ENCODE data around the gene RGS17.
"Not testable (repeated sequence)": the region's sequence is repeated elsewhere in the genome, so short reads cannot be mapped to it uniquely, and the experiment has no call there.

The RGS17 gene

DNA sequence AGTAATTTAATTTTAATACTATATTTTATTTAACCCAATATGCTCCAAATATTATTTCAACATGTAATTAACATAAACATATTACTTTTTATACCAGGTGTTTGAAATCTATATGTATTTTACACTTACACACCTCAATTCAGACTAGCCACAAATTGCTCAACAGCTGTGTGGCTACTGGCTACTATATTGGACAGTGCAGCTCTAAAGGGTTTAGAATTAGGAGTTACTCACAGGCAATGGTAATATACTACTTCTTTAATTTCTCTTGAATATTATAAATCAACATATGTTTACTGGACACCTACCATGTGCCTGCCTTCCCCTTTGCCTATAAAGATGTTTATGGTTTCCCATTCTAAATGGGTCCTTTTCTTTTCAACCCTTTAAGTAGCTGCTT lies 130.8 kb downstream of the RGS17 start (continued):
- TF ChIP-seq, protein P1, sequence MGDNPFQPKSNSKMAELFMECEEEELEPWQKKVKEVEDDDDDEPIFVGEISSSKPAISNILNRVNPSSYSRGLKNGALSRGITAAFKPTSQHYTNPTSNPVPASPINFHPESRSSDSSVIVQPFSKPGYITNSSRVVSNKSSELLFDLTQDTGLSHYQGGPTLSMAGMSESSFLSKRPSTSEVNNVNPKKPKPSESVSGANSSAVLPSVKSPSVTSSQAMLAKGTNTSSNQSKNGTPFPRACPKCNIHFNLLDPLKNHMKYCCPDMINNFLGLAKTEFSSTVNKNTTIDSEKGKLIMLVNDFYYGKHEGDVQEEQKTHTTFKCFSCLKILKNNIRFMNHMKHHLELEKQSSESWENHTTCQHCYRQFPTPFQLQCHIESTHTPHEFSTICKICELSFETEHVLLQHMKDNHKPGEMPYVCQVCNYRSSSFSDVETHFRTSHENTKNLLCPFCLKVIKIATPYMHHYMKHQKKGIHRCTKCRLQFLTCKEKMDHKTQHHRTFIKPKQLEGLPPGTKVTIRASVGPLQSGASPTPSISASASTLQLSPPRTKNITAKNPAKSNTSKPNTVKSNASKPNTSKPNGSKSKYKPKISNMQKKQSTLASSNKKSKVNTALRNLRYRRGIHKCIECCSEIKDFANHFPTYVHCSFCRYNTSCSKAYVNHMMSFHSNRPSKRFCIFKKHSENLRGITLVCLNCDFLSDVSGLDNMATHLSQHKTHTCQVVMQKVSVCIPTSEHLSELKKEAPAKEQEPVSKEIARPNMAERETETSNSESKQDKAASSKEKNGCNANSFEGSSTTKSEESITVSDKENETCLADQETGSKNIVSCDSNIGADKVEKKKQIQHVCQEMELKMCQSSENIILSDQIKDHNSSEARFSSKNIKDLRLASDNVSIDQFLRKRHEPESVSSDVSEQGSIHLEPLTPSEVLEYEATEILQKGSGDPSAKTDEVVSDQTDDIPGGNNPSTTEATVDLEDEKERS (tag by site-specific recombination; IDR thresholded peaks at IDR 0.05) = no peak

DNA sequence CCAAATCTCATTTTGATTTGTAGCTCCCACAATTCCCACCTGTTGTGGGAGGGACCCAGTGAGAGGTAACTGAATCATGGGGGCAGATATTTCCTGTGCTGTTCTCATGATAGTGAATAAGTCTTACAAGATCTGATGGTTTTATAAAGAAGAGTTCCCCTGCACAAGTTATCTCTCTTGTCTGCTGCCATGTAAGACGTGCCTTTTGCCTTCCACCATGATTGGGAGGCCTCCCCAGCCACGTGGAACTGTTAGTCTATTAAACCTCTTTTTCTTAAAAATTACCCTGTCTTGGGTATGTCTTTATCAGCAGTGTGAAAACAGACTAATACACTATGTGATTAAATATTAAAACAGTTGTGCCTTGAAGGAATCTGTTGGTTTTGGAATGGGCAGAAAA lies 131.5 kb downstream of the RGS17 start:
- H3K9me3 ChIP-seq (ENCODE audit: control insufficient read depth, insufficient read depth, low read depth, low read length); CTCF ChIA-PET; H3K27ac ChIP-seq (ENCODE audit: extremely low read depth, low read depth, low read length); H3K4me3 ChIP-seq (ENCODE audit: low read depth, low read length); H3K4me1 ChIP-seq (ENCODE audit: control insufficient read depth, insufficient read depth, low read length): not testable (repeated sequence)
- peak; percentile 20 for TF ChIP-seq SETDB1 (IDR thresholded peaks at IDR 0.05; ENCODE audit: insufficient read length, low read length)
- TF ChIP-seq SCRT2 (tag by site-specific recombination; IDR thresholded peaks at IDR 0.05) = peak; percentile 72; the same call in 1 of the 2 replicates
- 0 out of 2 replicates have a peak, but pooled peaks have one; percentile 23 for TF ChIP-seq ZNF76 (tag by site-specific recombination; IDR thresholded peaks at IDR 0.05; ENCODE audit: borderline replicate concordance, low read depth)
- POLR2A ChIA-PET = interaction anchor here (1.5 to 5.0 kb wide), 2 partner anchors 14 to 16 kb away, joined by 4 to 55 read pairs; partner anchors contain the start of gene FBXO5
- peaks cover 16 to 58% of the 10 kb centered on the region in 2 experiments; a peak in 2 of 3 replicates for H3K36me3 ChIP-seq (ENCODE audit: control insufficient read depth in 2 of 2, insufficient read depth in 1 of 2, low read length in 2 of 2)

DNA sequence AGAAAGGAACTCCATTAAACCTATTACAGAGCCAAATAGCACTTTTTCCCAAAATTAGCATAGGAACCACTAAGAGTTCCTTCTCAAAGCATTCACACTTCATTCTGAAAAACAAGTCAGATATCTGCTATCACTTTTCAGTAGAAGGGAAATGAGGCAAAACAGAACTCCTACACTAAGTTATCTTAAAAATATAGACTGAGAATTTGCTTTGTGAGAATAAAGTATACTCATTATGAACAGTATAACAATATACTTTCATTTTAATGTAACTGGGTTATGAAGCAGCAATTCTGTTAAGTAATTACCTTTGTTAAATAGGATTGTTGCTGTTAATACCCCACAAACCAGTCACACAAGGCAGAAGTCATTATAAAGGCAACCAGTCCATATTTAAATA lies 137.2 kb downstream of the RGS17 start:
- ChIA-PET POLR2A (no interaction called here), CTCF (no interaction called here)
- TF ChIP-seq MZF1 (tag by site-specific recombination; IDR thresholded peaks at IDR 0.05; ENCODE audit: borderline replicate concordance) (no peak), ZNF513 (tag by site-specific recombination; IDR thresholded peaks at IDR 0.05) (no peak), KLF9 (tag by site-specific recombination; IDR thresholded peaks at IDR 0.05; ENCODE audit: low read depth) (no peak), ZNF37A (tag by site-specific recombination; IDR thresholded peaks at IDR 0.05) (no peak), ZNF155 (tag by site-specific recombination; IDR thresholded peaks at IDR 0.05) (no peak), ZNF629 (tag by site-specific recombination; IDR thresholded peaks at IDR 0.05) (no peak), ZBTB1 (tag by site-specific recombination; IDR thresholded peaks at IDR 0.05) (no peak), ZNF274 (IDR thresholded peaks at IDR 0.05; ENCODE audit: low read length) (no peak), ZNF274 (tag by site-specific recombination; IDR thresholded peaks at IDR 0.05; ENCODE audit: borderline replicate concordance) (no peak), ZXDB (tag by site-specific recombination; IDR thresholded peaks at IDR 0.05) (no peak), ZNF416 (tag by site-specific recombination; IDR thresholded peaks at IDR 0.05) (no peak), ZNF777 (tag by site-specific recombination; IDR thresholded peaks at IDR 0.05; ENCODE audit: borderline replicate concordance) (no peak), ZBTB20 (tag by site-specific recombination; IDR thresholded peaks at IDR 0.05) (no peak), ZNF148 (tag by site-specific recombination; IDR thresholded peaks at IDR 0.05; ENCODE audit: borderline replicate concordance) (no peak), ZBTB17 (tag by site-specific recombination; IDR thresholded peaks at IDR 0.05) (no peak)
- TF ChIP-seq, protein P2, sequence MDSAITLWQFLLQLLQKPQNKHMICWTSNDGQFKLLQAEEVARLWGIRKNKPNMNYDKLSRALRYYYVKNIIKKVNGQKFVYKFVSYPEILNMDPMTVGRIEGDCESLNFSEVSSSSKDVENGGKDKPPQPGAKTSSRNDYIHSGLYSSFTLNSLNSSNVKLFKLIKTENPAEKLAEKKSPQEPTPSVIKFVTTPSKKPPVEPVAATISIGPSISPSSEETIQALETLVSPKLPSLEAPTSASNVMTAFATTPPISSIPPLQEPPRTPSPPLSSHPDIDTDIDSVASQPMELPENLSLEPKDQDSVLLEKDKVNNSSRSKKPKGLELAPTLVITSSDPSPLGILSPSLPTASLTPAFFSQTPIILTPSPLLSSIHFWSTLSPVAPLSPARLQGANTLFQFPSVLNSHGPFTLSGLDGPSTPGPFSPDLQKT (IDR thresholded peaks at IDR 0.05; ENCODE audit: borderline replicate concordance, low read depth, low read length) = no peak
- Histone ChIP-seq H3K4me3 (ENCODE audit: low read depth, low read length) (no peak overlapping the region), H3K9me3 (ENCODE audit: control insufficient read depth, insufficient read depth, low read depth, low read length) (no peaks in the 10 kb centered on the region), H3K4me1 (ENCODE audit: control insufficient read depth, insufficient read depth, low read length) (no peaks in the 10 kb centered on the region), H3K36me3 (ENCODE audit: control insufficient read depth in 2 of 2, insufficient read depth in 1 of 2, low read length in 2 of 2) (peaks cover 38 to 86% of the 10 kb centered on the region in 2 experiments), H3K27ac (ENCODE audit: extremely low read depth, low read depth, low read length) (no peak overlapping the region)
